ENCODE results near the gene RDH8.

DNA sequence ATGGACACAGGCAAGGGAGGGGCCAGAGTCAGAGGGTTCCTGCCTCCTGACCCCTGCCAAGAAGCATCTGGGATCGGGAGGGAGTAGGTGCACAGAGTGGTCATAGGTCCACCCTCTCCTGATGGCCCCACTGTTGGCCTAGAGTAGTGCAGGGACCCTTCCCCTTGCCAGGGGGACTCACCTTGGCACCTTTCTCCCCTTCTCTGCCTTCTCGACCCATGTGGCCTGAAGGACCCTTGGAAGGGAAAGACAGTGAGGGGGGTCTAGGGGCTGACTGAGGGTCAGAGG lies 43.7 kb upstream of the RDH8 start:
- TF ChIP-seq, protein P1, sequence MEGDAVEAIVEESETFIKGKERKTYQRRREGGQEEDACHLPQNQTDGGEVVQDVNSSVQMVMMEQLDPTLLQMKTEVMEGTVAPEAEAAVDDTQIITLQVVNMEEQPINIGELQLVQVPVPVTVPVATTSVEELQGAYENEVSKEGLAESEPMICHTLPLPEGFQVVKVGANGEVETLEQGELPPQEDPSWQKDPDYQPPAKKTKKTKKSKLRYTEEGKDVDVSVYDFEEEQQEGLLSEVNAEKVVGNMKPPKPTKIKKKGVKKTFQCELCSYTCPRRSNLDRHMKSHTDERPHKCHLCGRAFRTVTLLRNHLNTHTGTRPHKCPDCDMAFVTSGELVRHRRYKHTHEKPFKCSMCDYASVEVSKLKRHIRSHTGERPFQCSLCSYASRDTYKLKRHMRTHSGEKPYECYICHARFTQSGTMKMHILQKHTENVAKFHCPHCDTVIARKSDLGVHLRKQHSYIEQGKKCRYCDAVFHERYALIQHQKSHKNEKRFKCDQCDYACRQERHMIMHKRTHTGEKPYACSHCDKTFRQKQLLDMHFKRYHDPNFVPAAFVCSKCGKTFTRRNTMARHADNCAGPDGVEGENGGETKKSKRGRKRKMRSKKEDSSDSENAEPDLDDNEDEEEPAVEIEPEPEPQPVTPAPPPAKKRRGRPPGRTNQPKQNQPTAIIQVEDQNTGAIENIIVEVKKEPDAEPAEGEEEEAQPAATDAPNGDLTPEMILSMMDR (IDR thresholded peaks at IDR 0.05; ENCODE audit: insufficient read depth, low read depth, low read length) = no peak
- TF ChIP-seq EZH2 (IDR thresholded peaks at IDR 0.05; ENCODE audit: insufficient read depth, low read length) = no peak
